HTR-8/SVneo (cell line): Measurements from ENCODE around the gene SMIM28.
"Not testable (repeated sequence)": the region's sequence is repeated elsewhere in the genome, so short reads cannot be mapped to it uniquely, and the experiment has no call there.

Experiments used
- DNase-seq: peaks from one replicate; pipeline ENCODE4 v3.0.0; 2011; ENCODE audit warnings: low spot score, mixed read lengths; ENCODE audit not compliant: insufficient read length
- FAIRE-seq: peaks from 2 replicates; lab custom pipeline; 2011; peaks lifted over from hg19 to GRCh38; lab: Jason Lieb, UNC

Gene SMIM28

GRCh38 chr6:138403801-138404665 lies 26.3 kb downstream of the SMIM28 start, which contains the start of gene HEBP2:
HEBP2 (plus strand) TSS chr6:138404223; CDS start chr6:138404496, 273 bp downstream.
- DNase-seq, result peak; percentile 78
- peak; percentile 73 for FAIRE-seq

- DNase-seq (no peak), FAIRE-seq (no peak)
These were observed 27.1 kb downstream of the SMIM28 start for GRCh38 chr6:138404666-138405337.

- FAIRE-seq (no peak), DNase-seq (no peak)
These were observed 28.2 kb downstream of the SMIM28 start for GRCh38 chr6:138405816-138406413.

GRCh38 chr6:138406443-138406842 lies 28.7 kb downstream of the SMIM28 start:
- no peak for FAIRE-seq
- DNase-seq, result no peak

- DNase-seq (no peak), FAIRE-seq (no peak)
These were observed 32.5 kb downstream of the SMIM28 start for GRCh38 chr6:138410048-138410735.

- FAIRE-seq (no peak), DNase-seq (peak; percentile 67)
These were observed 33.5 kb downstream of the SMIM28 start for GRCh38 chr6:138410972-138411880.

- no peak for FAIRE-seq
These were observed 37.4 kb downstream of the SMIM28 start for GRCh38 chr6:138415125-138415524.

GRCh38 chr6:138416206-138416605 lies 38.5 kb downstream of the SMIM28 start:
- FAIRE-seq (no peak), DNase-seq (no peak)

More at GRCh38 chr6:138415125-138415524, 37.4 kb downstream of the SMIM28 start:
- DNase-seq, result no peak

GRCh38 chr6:138417493-138418117 lies 39.9 kb downstream of the SMIM28 start:
- DNase-seq, result no peak
- no peak for FAIRE-seq

- FAIRE-seq (no peak), DNase-seq (no peak)
These were observed 40.5 kb downstream of the SMIM28 start for GRCh38 chr6:138418118-138418742.

- no peak for DNase-seq
- no peak for FAIRE-seq
These were observed 42.1 kb downstream of the SMIM28 start for GRCh38 chr6:138419766-138420165.

GRCh38 chr6:138420356-138420755 lies 42.7 kb downstream of the SMIM28 start:
- FAIRE-seq (no peak), DNase-seq (no peak)

- DNase-seq, result no peak
- no peak for FAIRE-seq
These were observed 43.4 kb downstream of the SMIM28 start for GRCh38 chr6:138421089-138421488.

GRCh38 chr6:138421608-138422007 lies 43.9 kb downstream of the SMIM28 start:
- DNase-seq (no peak), FAIRE-seq (no peak)

- no peak for FAIRE-seq
- DNase-seq, result no peak
These were observed 45.2 kb downstream of the SMIM28 start for GRCh38 chr6:138422861-138423260.

- DNase-seq, result no peak
- no peak for FAIRE-seq
These were observed 46.5 kb downstream of the SMIM28 start for GRCh38 chr6:138424004-138424904.

GRCh38 chr6:138425256-138425655 lies 47.6 kb downstream of the SMIM28 start:
- FAIRE-seq, DNase-seq: not testable (repeated sequence)
